ENCODE results near the gene KCTD21. TPM values are rescaled to one million over a fixed set of nuclear protein-coding genes. Genes with fewer than 3 reads are reported as not detected.

Gene KCTD21
- total and polyA plus RNA-seq, 4 donors, result 5.8 to 12.6 (median 9.2) TPM

DNA sequence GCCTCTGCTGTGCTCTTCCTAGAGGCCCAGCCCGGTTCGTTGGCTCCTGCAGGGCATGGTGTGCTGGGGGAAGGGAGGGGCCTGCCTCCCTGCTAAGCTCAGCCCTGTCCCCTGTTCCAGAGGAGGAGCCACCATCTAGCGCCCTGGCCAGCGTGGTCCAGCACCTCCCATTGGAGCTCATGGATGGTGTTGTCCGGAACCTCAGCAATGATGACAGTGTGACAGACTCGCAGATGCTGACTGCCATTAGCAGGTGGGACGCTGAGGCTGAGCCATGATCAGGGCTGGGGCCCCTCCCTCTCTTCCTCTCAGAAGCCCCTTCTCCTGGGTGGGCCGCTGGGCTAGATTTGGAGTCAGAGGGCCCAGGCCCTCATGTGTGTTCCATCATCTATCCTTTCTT, 9.4 kb upstream of the KCTD21 start:
- peaks cover 2 to 4% (median 3%) of the 10 kb centered on the region in 4 donors for H3K4me1 ChIP-seq (ENCODE audit: control insufficient read depth in 4 of 4, insufficient read depth in 4 of 4, low read length in 3 of 4)
- no peaks in the 10 kb centered on the region for H3K9me3 ChIP-seq (ENCODE audit: control insufficient read depth in 4 of 4, low read length in 3 of 4)
- whole genome bisulfite sequencing, result 98% methylated on average over 8 of the region's 8 CpGs
- H3K27me3 ChIP-seq (ENCODE audit: control insufficient read depth in 4 of 4, insufficient read depth in 4 of 4, low read length in 3 of 4), result no peaks in the 10 kb centered on the region
- H3K27ac ChIP-seq (ENCODE audit: low read depth in 1 of 2, low read length in 2 of 2), result no peak overlapping the region
- no peak for DNase-seq (ENCODE audit: low spot score)
- H3K36me3 ChIP-seq (ENCODE audit: control insufficient read depth in 4 of 4, insufficient read depth in 3 of 4, low read depth in 1 of 4, low read length in 3 of 4), result peaks cover 5 to 23% (median 9%) of the 10 kb centered on the region in 4 donors
- no peak overlapping the region for H3K9ac ChIP-seq (ENCODE audit: low read depth in 1 of 2, low read length in 2 of 2)
- no peak overlapping the region for H3K4me3 ChIP-seq (ENCODE audit: low read depth in 1 of 3, low read length in 3 of 3)
- TF ChIP-seq, protein P1, sequence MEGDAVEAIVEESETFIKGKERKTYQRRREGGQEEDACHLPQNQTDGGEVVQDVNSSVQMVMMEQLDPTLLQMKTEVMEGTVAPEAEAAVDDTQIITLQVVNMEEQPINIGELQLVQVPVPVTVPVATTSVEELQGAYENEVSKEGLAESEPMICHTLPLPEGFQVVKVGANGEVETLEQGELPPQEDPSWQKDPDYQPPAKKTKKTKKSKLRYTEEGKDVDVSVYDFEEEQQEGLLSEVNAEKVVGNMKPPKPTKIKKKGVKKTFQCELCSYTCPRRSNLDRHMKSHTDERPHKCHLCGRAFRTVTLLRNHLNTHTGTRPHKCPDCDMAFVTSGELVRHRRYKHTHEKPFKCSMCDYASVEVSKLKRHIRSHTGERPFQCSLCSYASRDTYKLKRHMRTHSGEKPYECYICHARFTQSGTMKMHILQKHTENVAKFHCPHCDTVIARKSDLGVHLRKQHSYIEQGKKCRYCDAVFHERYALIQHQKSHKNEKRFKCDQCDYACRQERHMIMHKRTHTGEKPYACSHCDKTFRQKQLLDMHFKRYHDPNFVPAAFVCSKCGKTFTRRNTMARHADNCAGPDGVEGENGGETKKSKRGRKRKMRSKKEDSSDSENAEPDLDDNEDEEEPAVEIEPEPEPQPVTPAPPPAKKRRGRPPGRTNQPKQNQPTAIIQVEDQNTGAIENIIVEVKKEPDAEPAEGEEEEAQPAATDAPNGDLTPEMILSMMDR (IDR thresholded peaks at IDR 0.05; ENCODE audit: low read depth, low read length, missing input control), result no peak
- TF ChIP-seq TAF1 (conservative IDR thresholded peaks at IDR 0.05) (no peak), SP1 (IDR thresholded peaks at IDR 0.05) (no peak), FOXA2 (IDR thresholded peaks at IDR 0.05) (no peak), EGR1 (IDR thresholded peaks at IDR 0.05; ENCODE audit: low read depth in 2 of 2) (no peak), FOXA1 (IDR thresholded peaks at IDR 0.05) (no peak)
- TF ChIP-seq, protein P2, sequence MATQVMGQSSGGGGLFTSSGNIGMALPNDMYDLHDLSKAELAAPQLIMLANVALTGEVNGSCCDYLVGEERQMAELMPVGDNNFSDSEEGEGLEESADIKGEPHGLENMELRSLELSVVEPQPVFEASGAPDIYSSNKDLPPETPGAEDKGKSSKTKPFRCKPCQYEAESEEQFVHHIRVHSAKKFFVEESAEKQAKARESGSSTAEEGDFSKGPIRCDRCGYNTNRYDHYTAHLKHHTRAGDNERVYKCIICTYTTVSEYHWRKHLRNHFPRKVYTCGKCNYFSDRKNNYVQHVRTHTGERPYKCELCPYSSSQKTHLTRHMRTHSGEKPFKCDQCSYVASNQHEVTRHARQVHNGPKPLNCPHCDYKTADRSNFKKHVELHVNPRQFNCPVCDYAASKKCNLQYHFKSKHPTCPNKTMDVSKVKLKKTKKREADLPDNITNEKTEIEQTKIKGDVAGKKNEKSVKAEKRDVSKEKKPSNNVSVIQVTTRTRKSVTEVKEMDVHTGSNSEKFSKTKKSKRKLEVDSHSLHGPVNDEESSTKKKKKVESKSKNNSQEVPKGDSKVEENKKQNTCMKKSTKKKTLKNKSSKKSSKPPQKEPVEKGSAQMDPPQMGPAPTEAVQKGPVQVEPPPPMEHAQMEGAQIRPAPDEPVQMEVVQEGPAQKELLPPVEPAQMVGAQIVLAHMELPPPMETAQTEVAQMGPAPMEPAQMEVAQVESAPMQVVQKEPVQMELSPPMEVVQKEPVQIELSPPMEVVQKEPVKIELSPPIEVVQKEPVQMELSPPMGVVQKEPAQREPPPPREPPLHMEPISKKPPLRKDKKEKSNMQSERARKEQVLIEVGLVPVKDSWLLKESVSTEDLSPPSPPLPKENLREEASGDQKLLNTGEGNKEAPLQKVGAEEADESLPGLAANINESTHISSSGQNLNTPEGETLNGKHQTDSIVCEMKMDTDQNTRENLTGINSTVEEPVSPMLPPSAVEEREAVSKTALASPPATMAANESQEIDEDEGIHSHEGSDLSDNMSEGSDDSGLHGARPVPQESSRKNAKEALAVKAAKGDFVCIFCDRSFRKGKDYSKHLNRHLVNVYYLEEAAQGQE (IDR thresholded peaks at IDR 0.05), result no peak

DNA sequence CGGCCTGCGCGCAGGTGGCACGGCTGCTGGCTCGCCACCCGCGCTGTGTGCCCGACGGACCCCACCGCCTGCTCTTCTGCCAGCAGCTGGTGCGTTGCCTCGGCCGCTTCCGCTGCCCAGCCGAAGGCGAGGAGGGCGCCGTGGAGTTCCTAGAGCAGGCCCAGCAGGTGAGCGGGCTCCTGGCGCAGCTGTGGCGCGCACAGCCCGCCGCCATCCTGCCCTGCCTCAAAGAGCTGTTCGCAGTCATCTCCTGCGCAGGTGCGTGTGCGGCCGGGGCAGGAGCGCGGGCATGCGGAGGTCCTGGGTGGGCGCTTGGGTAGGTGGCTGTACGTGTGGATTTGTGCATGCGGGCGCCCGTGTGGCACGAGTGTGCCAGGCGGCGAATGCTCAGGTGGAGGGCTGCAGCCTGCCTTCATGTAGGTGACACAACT, 8.2 kb upstream of the KCTD21 start:
- H3K27me3 ChIP-seq (ENCODE audit: control insufficient read depth in 4 of 4, insufficient read depth in 4 of 4, low read length in 3 of 4), result no peaks in the 10 kb centered on the region
- H3K4me1 ChIP-seq (ENCODE audit: control insufficient read depth in 4 of 4, insufficient read depth in 4 of 4, low read length in 3 of 4), result peaks cover 4 to 13% (median 11%) of the 10 kb centered on the region in 4 donors
- H3K27ac ChIP-seq (ENCODE audit: low read depth in 1 of 2, low read length in 2 of 2), result no peak overlapping the region
- 94% methylated on average over 40 of the region's 40 CpGs for whole genome bisulfite sequencing
- TF ChIP-seq JUND (IDR thresholded peaks at IDR 0.05) (no peak), FOXA2 (IDR thresholded peaks at IDR 0.05) (no peak), SP1 (IDR thresholded peaks at IDR 0.05) (no peak), NR2F2 (IDR thresholded peaks at IDR 0.05) (no peak), HNF4G (IDR thresholded peaks at IDR 0.05) (no peak), EGR1 (IDR thresholded peaks at IDR 0.05; ENCODE audit: low read depth in 2 of 2) (no peak), HNF4A (conservative IDR thresholded peaks at IDR 0.05) (no peak)
- TF ChIP-seq, protein P2 (IDR thresholded peaks at IDR 0.05), result no peak
- TF ChIP-seq, protein P1 (IDR thresholded peaks at IDR 0.05; ENCODE audit: low read depth, low read length, missing input control), result no peak
- no peak overlapping the region for H3K9ac ChIP-seq (ENCODE audit: low read depth in 1 of 2, low read length in 2 of 2)
- H3K9me3 ChIP-seq (ENCODE audit: control insufficient read depth in 4 of 4, low read length in 3 of 4), result no peaks in the 10 kb centered on the region
- H3K4me3 ChIP-seq (ENCODE audit: low read depth in 1 of 3, low read length in 3 of 3), result no peak overlapping the region
- DNase-seq (ENCODE audit: low spot score), result no peak
- H3K36me3 ChIP-seq (ENCODE audit: control insufficient read depth in 4 of 4, insufficient read depth in 3 of 4, low read depth in 1 of 4, low read length in 3 of 4), result peaks cover 5 to 23% (median 8%) of the 10 kb centered on the region in 4 donors
